Chondrocyte (in vitro differentiated cells): ENCODE data around the gene GRM8. TPM values are rescaled to one million over a fixed set of nuclear protein-coding genes. Genes with fewer than 3 reads are reported as not detected.

Experiments used
- DNase-seq: peaks from one replicate; pipeline ENCODE4 v3.0.0; 2021; ENCODE audit warnings: mixed read lengths, low spot score
- H3K27ac Mint-ChIP-seq: one replicate; pipeline ENCODE4 v1.8.0; 2021; ENCODE audit warnings: mild to moderate bottlenecking, moderate library complexity, mixed read lengths; ENCODE audit not compliant: unreplicated experiment
- H3K27me3 Mint-ChIP-seq: 2 replicates; pipeline ENCODE4 v1.8.0; 2021; ENCODE audit warnings: low read depth, mixed read lengths
- H3K36me3 Mint-ChIP-seq: 2 replicates; pipeline ENCODE4 v1.8.0; 2021; ENCODE audit warnings: low read depth, mixed read lengths
- H3K4me1 Mint-ChIP-seq: 2 replicates; pipeline ENCODE4 v1.8.0; 2021; ENCODE audit warnings: low read depth, mild to moderate bottlenecking, mixed read lengths
- H3K4me3 Mint-ChIP-seq: one replicate; pipeline ENCODE4 v1.8.0; 2021; ENCODE audit warnings: mild to moderate bottlenecking, moderate library complexity, mixed read lengths; ENCODE audit not compliant: unreplicated experiment
- H3K9me3 Mint-ChIP-seq: 2 replicates; pipeline ENCODE4 v1.8.0; 2021; ENCODE audit warnings: low read depth, mixed read lengths
- CTCF ChIP-seq: fragments of 200-600 bp; sonication (generic); IDR thresholded peaks from 2 replicates; pipeline ENCODE4 v1.5.0; 2021; ENCODE audit warnings: antibody characterized with exemption, mild to moderate bottlenecking, moderate library complexity
- total RNA-seq: library from RNA; stranded (reverse); gene quantifications from 3 replicates; pipeline ENCODE4 v1.2.1, GENCODE V29; 2021

GRM8 gene
- total RNA-seq, 1 donor from 2014 or later = not detected

GRCh38 chr7:126959649-126960048 lies 293.1 kb downstream of the GRM8 start:
- Mint-ChIP-seq H3K27me3 (peaks cover 7% of the 10 kb centered on the region), H3K27ac (no peak overlapping the region), H3K4me1 (no peaks in the 10 kb centered on the region), H3K4me3 (no peak overlapping the region), H3K36me3 (no peaks in the 10 kb centered on the region), H3K9me3 (no peaks in the 10 kb centered on the region)
- DNase-seq = no peak
- no peak for TF ChIP-seq CTCF

GRCh38 chr7:126958367-126958766 lies 294.4 kb downstream of the GRM8 start:
- no peak overlapping the region for H3K27ac Mint-ChIP-seq
- peak; percentile 77 for DNase-seq
- peaks cover 7% of the 10 kb centered on the region for H3K27me3 Mint-ChIP-seq
- no peaks in the 10 kb centered on the region for H3K36me3 Mint-ChIP-seq
- H3K9me3 Mint-ChIP-seq = no peaks in the 10 kb centered on the region
- no peak for TF ChIP-seq CTCF
- H3K4me1 Mint-ChIP-seq = no peaks in the 10 kb centered on the region
- H3K4me3 Mint-ChIP-seq = no peak overlapping the region

GRCh38 chr7:126957443-126957842 lies 295.3 kb downstream of the GRM8 start:
- H3K9me3 Mint-ChIP-seq = no peaks in the 10 kb centered on the region
- H3K36me3 Mint-ChIP-seq = no peaks in the 10 kb centered on the region
- H3K4me3 Mint-ChIP-seq = no peak overlapping the region
- peaks cover 7% of the 10 kb centered on the region for H3K27me3 Mint-ChIP-seq
- H3K27ac Mint-ChIP-seq = no peak overlapping the region
- peak; percentile 70 for DNase-seq
- no peak for TF ChIP-seq CTCF
- no peaks in the 10 kb centered on the region for H3K4me1 Mint-ChIP-seq

- peaks cover 2% of the 10 kb centered on the region for H3K27me3 Mint-ChIP-seq
- H3K4me3 Mint-ChIP-seq = no peak overlapping the region
- H3K4me1 Mint-ChIP-seq = no peaks in the 10 kb centered on the region
- no peak overlapping the region for H3K27ac Mint-ChIP-seq
- no peaks in the 10 kb centered on the region for H3K36me3 Mint-ChIP-seq
- TF ChIP-seq CTCF = no peak
- H3K9me3 Mint-ChIP-seq = no peaks in the 10 kb centered on the region
- no peak for DNase-seq
These were observed 299.3 kb downstream of the GRM8 start for GRCh38 chr7:126953461-126953860.

- TF ChIP-seq CTCF = no peak
- Mint-ChIP-seq H3K4me3 (no peak overlapping the region), H3K27ac (no peak overlapping the region), H3K4me1 (no peaks in the 10 kb centered on the region), H3K27me3 (peaks cover 2% of the 10 kb centered on the region), H3K36me3 (no peaks in the 10 kb centered on the region), H3K9me3 (no peaks in the 10 kb centered on the region)
- no peak for DNase-seq
These were observed 304.1 kb downstream of the GRM8 start for GRCh38 chr7:126948664-126949063.
